ENCODE measurements around the gene RAB11FIP5. TPM values are rescaled to one million over a fixed set of nuclear protein-coding genes. Genes with fewer than 3 reads are reported as not detected.

The RAB11FIP5 gene
- total RNA-seq, 4 donors from 2014 or later, result 34.4 to 39.4 (median 37.3) TPM

- Histone ChIP-seq H3K36me3 (peaks cover 0 to 3% of the 10 kb centered on the region in 2 donors), H3K27ac (no peak overlapping the region), H3K9me3 (no peaks in the 10 kb centered on the region), H3K4me1 (no peaks in the 10 kb centered on the region), H3K27me3 (no peaks in the 10 kb centered on the region), H3K4me3 (replicated peaks in 1 of 3) (no peak overlapping the region)
- intact Hi-C loops (cut with DNase I), result no loop called here
- no peak for DNase-seq
- no peak for TF ChIP-seq POLR2A (IDR thresholded peaks at IDR 0.05)
- TF ChIP-seq CTCF (IDR thresholded peaks at IDR 0.05), result no peak
- 94 to 98% methylated on average over 5 of the region's 5 CpGs for WGBS, 2 donors
Observed at GRCh38 chr2:73054980-73055379, 57.8 kb downstream of the RAB11FIP5 start.

GRCh38 chr2:73053316-73054114 is 59.2 kb downstream of the RAB11FIP5 start:
- H3K4me1 ChIP-seq, result no peaks in the 10 kb centered on the region
- no peak for DNase-seq
- H3K4me3 ChIP-seq (replicated peaks in 1 of 3), result no peak overlapping the region
- TF ChIP-seq CTCF (IDR thresholded peaks at IDR 0.05) (no peak), POLR2A (IDR thresholded peaks at IDR 0.05) (no peak)
- WGBS, 2 donors, result 82 to 88% methylated on average over 6 of the region's 6 CpGs
- H3K9me3 ChIP-seq, result no peaks in the 10 kb centered on the region
- no peak overlapping the region for H3K27ac ChIP-seq
- intact Hi-C loops (cut with DNase I), result no loop called here
- H3K36me3 ChIP-seq, result peaks cover 0 to 3% of the 10 kb centered on the region in 2 donors
- H3K27me3 ChIP-seq, result no peaks in the 10 kb centered on the region

GRCh38 chr2:73050121-73050545 is 62.6 kb downstream of the RAB11FIP5 start:
- intact Hi-C loops (cut with DNase I), result no loop called here
- Histone ChIP-seq H3K36me3 (no peaks in the 10 kb centered on the region), H3K9me3 (no peaks in the 10 kb centered on the region), H3K27me3 (no peaks in the 10 kb centered on the region), H3K4me1 (no peaks in the 10 kb centered on the region), H3K4me3 (replicated peaks in 1 of 3) (no peak overlapping the region), H3K27ac (no peak overlapping the region)
- TF ChIP-seq CTCF (IDR thresholded peaks at IDR 0.05), result no peak
- no peak for TF ChIP-seq POLR2A (IDR thresholded peaks at IDR 0.05)
- WGBS, 2 donors, result 79 to 90% methylated on average over 5 of the region's 6 CpGs
- no peak for DNase-seq

- intact Hi-C loops (cut with DNase I), result no loop called here
- Histone ChIP-seq H3K4me1 (no peaks in the 10 kb centered on the region), H3K27ac (no peak overlapping the region), H3K27me3 (no peaks in the 10 kb centered on the region), H3K4me3 (replicated peaks in 1 of 3) (no peak overlapping the region), H3K9me3 (no peaks in the 10 kb centered on the region), H3K36me3 (no peaks in the 10 kb centered on the region)
- 73 to 80% methylated on average over 10 of the region's 12 CpGs for WGBS, 2 donors
- TF ChIP-seq CTCF (IDR thresholded peaks at IDR 0.05) (no peak), POLR2A (IDR thresholded peaks at IDR 0.05) (no peak)
- DNase-seq, result peak; percentile 2 to 6
Observed at GRCh38 chr2:73043929-73044832, 68.6 kb downstream of the RAB11FIP5 start.

Measured in thyroid gland (tissue), 4 donors.